Limb (tissue), 2 donors: ENCODE measurements around the gene PTPRB.

Experiments
- DNase-seq, 2 donors: peaks; one replicate each; pipeline ENCODE4 v3.0.0-alpha.2; 2016; ENCODE audit errors: extremely low spot score in 2 of 2

PTPRB gene

DNA sequence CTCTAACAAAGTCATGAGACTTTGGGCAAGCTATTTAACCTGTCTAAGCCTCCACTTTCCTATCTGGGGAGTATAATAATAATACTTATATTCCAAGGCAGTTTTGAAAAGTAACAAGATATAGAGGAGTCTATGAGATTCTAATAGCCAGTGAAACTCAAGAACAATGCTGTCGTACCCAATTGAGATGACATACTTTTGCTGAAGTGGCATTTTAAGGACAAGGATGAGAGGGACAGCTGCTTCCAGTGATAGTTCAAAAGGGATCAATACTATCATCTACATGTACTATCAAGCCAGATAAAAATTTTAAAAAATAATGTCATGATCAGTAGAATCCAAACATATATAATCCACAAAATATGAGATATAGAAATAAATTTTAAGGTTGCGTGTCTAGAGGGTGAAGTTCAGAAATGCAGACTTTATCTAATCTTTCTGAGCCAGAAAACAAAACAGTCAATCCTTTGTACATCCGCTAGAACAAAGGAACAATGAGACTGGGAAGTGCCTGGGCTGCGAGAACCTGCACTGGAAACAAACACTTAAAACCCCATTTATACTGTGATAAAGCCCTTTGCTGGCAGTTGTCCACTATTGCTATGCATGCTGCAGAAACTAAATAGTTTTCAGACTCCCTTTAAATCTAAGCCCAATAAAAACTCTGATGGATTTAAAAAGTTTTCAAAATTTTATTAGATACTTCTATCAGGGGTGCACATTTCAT, 38.6 kb downstream of the PTPRB start:
- DNase-seq = no peak

DNA sequence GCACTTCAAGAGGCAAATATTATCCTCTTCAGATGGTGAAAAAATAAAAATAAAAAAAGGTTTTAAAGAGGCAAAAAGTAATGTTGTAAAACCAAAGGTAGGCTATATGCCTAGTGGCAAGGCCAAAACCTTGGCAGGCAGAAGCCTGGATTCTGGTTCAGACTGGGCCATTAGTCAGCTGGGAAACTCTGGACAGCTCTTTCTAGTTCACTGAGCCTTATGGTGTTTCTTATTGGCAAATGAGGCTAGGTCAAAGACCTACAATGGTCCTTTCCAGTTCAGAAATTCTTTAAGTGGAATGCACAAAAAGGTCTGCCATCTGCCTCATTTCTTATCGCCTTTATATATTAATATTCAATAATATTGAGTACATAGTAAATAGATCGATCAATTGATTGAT, 44.6 kb downstream of the PTPRB start:
- DNase-seq = no peak

DNA sequence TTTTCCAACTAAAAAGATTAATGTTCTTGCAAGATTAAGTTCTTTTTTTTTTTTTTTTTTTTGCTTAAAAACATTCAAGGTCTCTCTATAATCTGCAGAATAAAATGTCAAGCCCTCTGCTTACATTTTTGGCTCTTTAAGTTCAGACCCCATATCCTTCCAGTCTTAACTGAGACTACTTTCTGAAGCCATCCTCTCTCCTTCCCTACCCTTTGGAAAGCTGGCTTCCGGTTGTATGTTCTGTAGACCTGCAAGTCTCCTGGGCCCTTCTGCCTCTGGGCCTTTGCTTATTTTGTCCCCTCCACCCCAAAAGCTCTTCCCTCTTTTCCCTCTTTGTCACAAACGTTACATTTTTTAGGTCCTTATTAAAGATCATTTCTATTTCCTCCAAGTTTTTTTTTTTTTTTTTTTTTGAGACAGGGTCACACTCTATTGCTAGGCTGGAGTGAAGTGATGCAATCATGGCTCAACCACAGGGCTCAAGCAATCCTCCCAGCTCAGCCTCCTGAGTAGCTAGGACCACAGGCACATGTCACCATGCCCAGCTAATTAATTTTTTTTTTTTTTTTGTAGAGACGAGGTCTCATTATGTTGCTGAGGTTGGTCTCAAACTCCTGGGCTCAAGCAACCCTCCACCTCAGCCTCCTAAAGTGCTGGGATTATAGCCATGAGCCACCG, 46.5 kb downstream of the PTPRB start:
- no peak for DNase-seq

DNA sequence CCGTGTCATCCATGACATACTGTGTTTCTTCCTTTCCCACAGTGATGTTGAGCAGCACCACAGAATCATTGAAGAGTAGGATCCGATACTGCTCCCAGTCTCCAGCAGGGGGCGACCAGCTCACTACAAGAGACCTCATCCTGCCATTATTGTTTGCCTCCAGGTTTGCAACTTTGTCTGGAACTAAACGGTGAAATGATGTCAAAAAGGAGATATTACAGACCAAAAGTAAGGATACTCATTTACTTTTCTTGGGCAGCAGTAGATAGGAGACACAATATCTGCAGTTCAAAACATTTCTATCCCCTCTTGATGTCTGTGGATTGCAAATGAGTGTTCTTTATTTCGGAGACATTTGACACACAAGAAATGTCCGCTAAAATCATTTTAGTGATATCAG, 47.2 kb downstream of the PTPRB start:
- DNase-seq = peak; percentile 73

DNA sequence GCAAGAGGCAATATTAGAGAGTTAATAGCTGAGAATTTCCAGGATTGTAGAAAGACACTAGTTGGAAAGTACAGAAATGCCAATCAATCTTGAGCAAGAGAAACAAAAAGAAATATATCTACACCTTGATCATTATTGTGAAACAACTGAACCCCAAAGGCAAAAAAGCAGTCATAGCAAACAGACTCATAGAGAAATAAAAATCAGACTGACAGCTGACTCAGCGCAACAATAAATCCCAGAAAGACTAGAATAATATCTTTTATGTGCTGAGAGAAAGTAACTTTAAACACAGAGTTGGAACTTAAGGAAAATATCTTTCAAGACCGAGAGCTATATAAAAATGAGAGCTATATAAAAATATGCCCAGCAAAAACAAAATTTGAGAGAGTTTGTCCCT, 52.9 kb downstream of the PTPRB start:
- no peak for DNase-seq

DNA sequence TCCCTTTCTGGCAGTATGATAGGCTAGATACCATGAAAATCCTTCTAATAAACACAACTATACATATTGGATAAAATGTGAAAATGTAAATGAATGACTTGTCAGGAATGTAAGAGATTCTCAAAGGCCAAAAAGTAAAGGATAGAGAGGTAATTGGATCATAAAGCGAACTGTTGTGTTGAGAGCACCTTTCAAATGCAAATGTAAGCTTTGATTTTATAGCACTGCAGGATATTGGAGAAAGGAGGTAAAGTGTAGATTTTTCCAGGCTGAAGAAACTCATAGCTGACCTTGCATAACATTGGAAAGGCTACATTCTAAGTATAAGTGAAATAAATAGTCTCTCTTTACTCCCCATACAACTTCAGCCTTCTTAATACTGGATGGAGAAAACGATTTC, 54.0 kb downstream of the PTPRB start:
- no peak for DNase-seq

DNA sequence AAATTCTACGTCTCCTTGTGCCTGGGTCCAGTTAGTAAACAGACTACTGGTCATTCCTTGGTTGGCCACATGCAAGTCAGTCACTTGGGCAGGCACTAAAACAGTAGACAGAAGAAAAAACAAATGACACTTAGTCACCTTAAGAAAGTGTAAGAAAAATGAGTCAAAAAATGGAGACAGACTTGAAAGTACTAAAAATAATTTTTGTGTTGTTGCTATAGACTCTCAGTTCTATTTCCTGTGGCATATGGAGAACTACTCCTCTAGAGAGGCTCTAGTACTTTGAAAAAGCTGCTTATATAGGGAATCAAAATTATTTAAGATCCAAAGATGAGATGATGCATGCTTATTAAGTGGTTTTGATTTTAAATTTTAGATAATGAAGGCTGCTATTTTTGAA, 56.0 kb downstream of the PTPRB start:
- DNase-seq = no peak

DNA sequence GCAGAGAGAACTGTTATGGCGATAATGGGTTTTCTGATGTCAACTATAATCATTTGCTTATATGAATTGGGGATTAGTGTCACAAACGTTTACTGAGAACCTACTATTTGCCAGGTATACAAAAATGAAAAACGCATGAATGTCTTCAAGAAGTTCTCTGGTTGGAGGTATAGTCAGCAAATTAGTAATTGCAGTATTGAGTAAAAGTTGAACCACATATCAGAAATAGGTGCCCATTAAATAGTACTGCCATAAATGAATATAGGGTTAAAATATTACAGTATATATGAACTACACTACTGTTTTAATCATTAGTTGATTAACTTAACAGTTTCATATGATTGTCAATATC, 60.0 kb downstream of the PTPRB start:
- DNase-seq = no peak

DNA sequence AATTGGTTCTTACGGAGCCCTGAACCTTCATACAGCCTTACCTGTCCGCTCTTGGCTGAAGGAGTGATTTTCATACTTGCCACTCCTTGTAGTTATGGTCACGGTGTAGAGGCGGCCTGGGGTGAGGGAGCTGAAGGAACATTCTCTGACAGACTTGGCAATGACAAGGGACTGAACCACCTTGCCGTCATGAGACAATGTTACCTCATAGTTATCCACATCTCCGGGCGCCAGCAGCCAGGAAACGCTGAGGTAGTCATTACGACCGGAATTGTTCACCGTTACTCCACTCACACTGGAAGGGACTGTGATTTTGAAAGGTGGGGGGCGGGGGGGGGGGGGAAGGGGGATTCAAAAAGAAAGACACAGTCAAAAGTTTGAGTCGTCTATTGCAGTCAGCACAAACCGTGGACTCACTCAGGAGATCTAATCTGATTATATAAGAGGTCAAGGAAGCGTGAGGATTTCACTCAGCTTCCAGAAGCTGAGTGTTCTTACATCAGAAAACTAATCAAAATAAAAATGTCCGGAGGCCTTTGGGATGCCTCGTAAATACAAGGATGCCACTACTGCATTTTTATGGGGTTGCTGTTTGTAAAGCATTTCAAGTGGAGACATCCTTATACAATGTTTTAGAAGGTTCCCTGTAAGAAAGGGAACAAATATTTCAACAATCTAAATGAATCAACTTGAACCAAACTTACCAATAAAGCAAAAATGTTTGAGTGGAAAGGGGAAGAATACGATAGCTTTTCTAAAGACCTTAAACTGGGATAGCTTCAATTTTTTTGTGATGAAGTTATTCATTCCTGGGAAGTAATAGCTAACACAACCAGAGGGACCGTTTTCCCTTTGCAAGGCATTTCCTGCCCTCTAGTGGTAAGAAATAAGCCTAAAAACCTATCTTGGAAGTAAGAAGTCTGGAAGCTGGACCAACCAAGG, 60.6 kb downstream of the PTPRB start:
- DNase-seq = peak in 1 of 2 donors; percentile 81

DNA sequence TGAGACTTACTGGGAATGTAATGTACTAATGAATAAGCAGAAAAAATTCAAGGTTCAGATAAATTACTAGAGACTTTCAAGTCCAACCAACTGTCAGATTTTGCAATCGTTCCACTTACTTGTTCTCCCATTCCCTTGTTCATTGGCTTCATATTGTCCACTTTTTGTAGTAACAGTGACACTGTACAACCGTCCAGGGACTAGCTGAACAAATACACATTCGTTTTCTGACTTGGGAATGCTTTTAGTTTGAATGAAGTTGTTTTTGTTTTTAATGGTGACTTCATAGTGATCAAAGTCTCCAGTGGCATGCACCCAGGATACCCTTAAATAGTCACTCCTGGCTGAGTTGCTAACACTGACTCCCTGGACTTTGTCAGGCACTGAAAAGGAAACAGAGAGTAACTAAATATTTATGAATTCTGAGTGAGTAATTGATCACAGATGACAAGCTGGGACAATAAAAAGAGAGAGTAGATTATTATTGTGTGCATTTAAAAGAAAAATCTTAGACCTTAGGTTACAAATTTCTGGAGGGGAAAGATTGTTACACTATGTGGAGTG, 65.4 kb downstream of the PTPRB start:
- DNase-seq = no peak

DNA sequence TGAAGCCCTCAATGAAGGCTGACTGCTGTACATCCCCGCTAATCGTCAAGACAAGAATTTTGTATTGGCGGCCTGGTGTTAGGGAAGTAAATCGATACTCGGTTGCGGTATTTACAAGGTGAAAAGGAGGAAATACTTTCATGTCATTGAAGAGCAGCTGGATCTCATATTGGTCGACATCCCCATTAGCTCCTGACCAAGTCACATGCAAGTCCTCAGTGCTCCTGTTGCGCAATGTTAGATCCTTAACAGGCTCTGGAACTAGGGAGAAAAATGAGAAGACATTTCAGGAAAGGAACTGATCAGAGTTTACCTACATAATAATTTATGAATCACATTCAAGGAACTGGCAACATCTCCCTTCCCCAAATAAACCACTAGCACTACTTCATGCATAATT, 66.2 kb downstream of the PTPRB start:
- DNase-seq = no peak

DNA sequence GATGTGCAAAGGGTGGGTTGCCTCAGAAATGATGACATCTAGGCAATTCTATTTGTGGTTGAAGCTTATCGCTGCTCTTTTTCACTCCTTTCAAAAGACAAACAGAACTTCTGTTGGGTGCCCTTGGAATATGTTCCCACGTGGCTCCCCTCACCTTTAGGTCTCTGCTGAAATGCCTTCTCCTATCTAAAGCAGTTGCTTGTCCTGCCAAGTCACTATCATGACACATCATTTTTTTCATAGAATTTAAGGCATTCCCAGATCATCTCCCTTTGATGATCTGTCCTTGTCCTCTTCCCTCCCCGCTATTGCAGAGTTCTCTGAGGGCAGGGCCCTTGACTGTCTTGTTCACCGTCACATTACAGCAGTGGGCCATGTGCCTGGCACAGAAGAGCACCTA, 75.7 kb downstream of the PTPRB start:
- no peak for DNase-seq

DNA sequence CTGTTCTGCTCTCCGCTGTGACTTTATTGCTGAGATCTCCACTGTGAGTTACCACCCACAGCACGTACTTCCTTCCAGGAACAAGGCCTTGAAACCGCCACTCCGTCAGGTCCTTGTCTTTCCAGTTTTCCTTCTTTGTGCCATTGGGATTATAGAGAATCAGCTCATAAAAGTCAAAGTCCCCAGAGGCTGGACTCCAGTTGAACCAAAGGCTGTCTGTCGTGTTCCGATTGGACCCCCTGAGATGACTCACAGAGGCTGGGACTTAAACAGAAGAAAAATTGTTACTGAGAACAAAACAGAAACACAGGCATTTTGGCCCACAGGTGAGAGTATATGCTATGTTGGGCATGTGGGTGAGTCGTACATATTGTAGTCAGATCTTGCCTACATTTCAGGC, 76.6 kb downstream of the PTPRB start:
- no peak for DNase-seq

DNA sequence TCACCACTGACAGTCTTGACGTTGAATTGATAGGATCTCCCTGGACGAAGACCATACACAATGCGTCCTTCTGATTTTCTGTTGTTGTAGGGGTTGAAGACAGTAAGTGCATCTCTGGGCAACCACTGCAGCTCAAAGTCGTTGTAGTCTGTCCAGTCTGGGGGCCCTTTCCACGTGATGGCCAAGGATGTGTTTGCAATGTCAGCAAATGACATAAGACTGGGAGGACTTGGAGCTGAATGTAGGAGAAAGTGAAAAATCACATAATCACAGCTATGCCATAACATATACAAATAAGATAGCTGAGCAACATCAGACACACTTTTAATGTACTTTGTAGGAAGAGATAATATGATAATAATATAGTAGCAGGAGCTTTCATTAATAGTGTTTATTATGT, 77.8 kb downstream of the PTPRB start:
- no peak for DNase-seq

DNA sequence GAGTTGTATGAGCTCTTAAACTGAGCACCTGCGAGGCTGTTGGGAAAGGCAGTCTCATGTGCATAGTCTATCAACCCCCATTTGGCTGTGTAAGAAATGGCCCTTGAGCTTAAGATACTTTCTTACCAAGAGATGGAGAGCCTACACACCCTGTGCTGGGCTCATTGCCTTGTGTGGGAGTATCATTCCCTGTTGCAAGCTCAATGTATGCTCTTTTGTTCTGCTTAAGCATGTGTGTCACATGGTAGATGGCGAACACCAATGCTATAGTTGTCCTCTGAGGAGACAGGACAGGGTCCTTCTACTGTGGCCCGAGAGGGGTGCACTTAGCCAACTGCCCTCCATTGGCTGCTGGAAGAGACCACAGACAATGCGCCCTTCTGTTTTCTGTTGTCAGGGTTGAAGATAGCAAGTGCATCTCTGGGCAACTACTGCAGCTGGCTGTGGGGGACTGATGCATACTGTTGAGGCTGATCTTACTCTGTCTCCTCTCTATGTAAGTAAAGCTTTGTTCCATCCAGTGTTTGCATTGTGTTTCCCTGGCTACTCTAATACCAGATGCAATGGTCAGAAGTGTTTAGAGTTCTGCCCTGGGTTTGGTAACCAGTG, 79.5 kb downstream of the PTPRB start:
- no peak for DNase-seq

DNA sequence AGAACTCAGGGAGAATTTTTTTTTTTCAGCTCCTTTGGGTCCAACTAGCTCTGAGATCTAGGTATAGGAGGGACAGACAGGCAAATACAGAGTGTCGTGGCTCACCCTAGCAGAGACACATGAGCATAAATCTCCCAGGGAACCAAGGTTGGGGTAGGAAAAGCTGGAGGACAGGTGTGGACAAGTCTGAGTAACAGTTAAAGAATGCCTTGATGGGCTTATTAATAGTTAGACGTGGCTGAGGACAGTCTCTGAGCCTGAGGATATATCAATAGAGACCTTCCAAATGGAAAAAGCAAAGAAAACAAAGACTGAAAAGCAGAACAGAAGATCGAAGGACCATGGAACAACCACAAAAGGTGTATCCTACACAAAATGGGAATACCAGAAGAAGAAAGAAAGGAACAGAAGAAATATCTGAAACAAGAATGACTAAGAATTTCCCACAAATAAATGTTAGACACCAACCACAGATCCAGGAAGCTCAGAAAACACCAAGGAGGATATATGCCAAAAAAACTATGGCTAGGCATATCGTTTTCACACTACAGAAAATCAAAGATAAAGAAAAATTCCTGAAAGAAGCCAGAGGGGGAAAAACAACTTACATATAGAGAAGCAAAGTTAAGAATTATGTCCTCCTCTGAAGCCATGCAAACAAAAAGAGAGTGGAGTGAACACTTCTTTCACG, 80.9 kb downstream of the PTPRB start:
- no peak for DNase-seq

DNA sequence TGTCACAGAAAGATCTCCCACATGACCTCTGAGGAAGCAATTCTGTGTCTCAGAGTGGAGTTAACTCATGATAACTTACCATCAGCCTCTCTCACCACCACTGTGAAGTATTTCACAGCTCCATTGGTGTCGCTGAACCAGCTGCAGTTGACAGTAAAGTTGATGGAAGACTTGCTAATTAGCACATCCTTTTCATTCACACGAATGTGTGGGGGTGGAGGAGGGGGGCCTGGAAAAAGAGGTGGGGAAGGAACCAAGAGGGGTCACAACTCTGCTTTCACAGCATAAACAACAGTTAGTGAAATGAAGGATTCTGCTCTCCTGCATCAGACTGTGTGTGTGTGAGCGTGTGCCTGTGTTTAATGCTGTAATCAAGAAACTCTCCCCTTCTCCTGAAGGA, 82.1 kb downstream of the PTPRB start:
- no peak for DNase-seq

DNA sequence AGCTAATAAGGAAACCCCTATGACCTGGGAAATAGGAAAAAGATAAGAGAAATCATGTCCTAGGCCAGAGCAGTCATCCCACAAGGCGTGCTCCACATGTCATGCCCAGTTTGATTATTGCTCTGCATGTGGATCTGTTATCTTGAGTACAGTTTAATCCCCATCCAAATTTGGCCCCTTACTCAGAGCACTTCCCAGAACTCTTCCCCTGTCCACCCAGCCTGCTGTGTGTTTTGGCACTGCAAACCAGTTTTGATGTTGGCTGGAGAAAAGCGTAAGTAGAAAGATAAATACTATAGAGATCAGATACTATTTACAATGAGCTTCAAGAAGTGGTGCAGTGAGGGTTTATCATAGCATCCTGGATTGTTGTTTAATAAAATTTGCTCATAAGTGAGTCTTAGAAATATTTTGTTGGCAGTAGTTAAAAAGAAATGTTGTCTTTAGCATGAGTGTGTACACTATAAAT, 83.8 kb downstream of the PTPRB start:
- no peak for DNase-seq

DNA sequence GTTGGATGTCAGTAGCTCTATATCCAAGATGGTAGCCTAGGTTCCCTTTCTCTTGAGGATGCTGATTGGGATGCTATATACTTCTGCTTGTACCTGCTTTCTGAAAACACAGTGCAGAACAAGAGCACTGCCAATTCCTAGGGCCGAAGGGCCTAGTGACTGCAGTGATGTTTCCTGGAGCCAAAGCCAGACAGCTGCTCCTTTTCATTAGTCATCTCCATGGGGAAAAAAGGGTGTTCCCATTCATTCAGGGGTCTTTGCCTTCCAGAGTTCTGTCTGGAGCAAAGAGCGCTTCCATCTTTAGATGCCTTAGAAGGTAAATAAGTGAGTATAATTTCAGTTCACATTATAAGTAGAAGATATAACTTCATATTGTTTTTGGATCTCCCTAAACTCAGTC, 85.5 kb downstream of the PTPRB start:
- no peak for DNase-seq

DNA sequence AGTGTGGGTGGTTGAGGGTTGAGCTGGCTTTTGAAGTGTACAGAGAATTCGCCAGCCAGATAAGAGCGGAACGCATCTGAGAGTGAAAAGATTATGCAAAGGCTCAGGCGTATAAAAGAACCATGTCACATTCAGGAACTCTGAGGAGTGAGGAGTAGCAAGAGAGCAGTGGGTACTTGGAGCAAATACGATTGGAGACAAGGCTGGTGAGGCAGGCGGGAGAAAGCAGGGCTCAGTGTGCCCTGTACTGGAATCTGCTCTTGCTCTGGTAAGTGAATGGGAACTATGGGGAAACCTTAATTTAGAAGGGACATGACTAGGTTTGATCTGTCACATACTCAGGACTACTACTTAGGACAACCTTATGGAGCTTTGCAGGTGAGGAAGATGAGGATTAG, 87.0 kb downstream of the PTPRB start:
- DNase-seq = no peak
